Measurements from ENCODE around the gene COBLL1.

COBLL1 gene

DNA sequence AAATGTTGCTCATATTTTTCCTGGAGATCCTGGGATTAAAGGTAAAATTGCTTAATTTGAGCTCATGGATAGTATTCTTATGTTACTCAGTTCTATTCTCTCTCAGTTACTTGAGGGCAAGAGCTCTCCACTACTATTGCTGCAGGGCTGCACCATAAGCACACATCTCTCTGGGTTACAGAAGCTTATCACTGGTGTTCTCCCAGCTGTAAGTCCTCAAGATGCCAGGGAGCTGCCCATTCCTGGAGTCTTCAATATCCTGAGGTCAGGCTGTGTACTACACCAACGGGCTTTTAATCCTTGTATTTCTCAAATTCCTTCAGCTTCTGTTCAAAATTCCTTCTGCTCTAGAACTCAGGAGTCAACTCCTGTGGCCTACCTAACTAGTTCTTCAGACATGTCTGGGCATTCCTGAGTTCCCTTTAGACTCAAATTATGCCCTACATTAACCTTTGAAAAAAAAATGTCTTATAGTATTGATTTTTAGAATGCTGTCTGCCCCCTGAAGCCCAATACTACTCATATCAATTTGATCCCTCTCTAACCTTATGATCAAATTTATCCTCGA lies 17.7 kb upstream of the COBLL1 start:
- FAIRE-seq (no peak), DNase-seq (ENCODE audit: low spot score) (no peak)

DNA sequence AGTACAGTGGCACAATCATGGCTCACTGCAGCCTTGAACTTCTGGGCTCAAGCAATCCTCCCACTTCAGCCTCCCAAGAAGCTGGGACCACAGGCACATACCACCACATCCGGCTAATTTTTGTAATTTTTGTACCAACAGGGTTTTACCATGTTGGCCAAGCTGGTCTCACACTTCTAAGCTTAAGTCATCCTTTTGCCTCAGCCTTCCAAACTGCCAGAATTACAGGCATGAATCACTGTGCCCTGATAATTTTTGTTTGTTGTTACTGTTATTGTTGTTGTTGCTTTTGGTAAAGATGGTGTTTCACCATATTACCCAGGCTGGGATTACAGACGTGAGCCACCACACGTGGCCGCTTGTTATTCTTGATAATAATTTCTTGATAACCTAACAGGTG lies 10.5 kb upstream of the COBLL1 start:
- no peak for DNase-seq (ENCODE audit: low spot score)
- FAIRE-seq: no peak

DNA sequence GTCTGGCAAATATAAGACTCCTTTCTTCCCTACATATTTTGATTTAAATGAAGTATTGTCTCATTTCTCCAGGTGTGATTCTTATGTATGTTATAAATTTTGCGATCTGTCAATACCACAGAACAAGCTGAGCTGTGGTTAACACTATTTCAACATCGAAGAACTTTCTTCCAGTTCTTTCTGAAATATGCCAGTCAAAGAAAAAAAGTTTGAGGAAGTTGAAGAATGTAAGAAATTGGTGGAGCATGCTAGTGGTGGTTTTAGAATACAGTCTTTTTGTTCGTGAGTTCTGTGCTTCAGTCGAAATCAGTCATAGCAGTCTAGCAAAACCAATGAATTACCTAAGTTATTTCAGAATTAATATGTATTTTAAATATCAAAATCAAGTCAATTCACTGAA lies 8.6 kb upstream of the COBLL1 start:
- peak; percentile 28 for FAIRE-seq
- DNase-seq (ENCODE audit: low spot score): no peak

- FAIRE-seq: no peak
- DNase-seq (ENCODE audit: low spot score): no peak
These were observed 7.9 kb upstream of the COBLL1 start for GRCh38 chr2:164849506-164849905.

DNA sequence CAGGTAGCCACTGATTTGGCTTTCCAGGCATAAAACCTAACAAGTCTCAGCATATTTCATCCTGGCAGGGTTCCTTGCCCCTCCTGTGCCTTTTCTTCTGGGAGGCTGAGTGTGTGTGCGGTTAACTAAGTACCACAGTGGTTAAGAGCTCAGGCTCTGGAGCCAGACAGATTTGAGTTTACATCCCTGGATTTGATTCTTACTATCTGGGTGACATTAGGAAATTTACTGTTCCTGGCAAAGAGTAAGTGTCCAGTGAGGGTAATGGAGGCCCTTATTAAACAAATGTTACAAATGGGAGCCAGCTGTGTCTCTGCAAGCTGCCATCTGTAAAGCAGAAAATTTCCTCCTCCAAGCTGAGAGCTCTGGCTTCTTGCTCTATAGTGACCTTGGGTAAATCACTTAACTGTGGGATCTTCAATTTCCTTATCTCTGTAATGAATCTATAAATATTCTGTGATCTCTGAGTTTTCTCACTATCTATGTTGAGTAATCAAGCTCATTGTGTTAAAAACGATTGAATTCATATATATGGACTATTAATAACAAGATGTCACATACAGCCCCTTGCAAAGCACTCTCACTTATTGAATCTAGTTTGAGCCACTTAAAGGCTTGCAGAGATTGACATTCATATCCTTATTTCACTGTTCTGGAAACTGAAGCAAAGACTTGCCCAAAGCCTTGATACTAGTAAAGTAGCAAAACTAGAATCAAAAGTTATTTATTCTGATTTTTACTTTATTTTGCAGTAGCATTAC lies 6.5 kb upstream of the COBLL1 start:
- FAIRE-seq (no peak), DNase-seq (ENCODE audit: low spot score) (no peak)

DNA sequence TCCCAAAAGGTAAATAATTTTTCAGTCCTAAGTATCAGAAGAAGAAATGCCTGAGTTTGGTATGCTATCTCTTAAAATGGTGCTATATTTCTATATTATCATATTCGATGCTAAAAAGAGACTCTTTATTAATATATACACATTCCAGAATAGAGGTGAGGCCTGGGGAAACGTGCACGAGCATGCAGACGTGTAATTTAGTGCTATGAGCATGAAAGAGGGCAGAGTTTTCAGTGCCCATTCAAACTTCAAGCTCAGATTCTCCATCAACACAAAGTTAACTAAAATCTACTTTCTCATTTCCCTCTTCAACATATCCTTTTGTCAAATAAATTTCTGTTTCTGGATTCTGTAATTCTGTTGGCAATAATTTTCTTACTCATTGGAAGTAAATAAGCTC lies 5.7 kb upstream of the COBLL1 start:
- FAIRE-seq (no peak), DNase-seq (ENCODE audit: low spot score) (no peak)

DNA sequence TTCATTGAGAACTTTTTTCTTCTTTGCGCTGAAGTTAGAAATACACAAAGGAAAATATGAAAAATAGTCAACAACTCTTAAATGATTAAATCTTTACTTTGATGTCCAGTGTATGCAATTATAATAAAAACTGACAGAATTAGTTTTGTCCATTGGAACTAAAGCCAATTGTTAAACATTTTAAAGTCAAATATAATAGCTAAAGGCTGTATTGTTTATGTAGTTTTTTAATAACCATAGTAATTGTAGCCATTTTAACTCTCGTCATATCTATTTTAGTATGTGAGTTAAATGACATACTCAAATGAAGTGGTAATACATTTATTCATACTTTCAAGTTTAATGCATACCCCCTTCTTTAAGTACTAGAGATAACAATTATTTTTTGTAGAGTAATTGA lies 4.7 kb upstream of the COBLL1 start:
- FAIRE-seq (no peak), DNase-seq (ENCODE audit: low spot score) (no peak)

DNA sequence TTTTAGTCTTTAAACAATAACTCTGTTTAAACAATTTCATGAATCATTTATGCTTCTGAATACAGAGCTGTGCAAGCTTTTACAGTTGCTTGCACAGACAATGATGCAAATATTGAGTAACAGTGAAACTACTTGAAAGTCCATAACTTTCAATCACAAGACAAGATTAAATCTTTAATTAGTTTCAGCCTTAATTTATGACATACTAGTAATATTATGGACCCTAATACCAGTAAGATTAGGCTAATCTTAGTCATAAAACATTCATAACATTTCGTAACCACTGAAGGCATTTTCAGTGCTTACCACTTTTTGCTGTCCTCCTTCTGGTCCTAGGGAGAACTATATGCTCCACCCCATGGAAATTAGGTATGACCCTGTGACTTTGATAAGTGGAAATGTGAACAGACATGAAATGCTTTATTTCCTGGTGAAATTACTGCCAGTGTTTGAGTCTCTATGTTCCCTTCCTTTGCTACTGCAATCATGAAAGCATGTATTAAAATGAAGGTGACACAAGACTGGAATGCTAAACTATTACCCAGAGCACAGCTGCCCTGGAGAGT lies 1.8 kb upstream of the COBLL1 start:
- FAIRE-seq: peak; percentile 60
- no peak for DNase-seq (ENCODE audit: low spot score)

GRCh38 chr2:164842624-164842966 lies 972 bp upstream of the COBLL1 start:
- FAIRE-seq: no peak
- DNase-seq (ENCODE audit: low spot score): no peak

DNA sequence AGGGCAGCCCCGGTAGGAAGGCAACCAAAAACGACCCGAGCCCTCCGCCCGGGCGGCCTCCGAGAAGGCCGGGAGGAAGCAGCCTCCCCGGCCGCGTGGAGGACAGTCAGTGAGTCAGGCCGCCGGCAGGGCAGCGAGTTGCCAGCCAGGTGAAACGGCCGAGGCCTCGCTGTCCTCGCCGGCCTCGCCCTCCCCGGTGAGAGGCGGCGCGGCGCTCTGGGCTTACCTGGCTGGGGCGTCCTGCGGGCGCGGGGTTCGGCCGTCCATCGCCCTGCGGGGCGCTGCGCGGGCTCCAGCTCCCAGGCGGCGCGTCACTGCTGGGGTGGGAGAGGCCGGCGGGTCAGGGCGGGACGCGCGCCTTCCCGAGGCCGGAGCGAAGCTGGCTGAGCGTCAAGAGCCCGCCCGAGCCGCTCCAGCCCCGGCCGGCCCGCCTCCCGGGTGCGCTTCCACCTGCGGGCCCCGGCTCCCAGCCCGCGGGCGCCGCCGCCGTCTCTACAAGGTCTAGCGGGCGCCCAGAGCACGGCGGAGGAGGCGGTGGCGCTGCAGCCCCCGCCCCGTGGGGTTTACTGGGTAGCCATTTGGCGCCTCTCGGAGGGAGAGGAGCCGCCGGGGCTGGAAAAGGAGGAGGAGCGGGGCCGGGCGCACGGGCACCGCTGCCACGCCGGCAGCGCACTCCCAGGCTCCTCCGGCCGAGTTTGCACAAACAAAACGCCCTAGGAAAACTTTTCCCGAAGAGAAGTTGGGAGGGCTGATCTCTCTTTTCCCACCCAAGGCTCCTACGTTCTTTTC lies 499 bp downstream of the COBLL1 start:
- DNase-seq (ENCODE audit: low spot score) (peak; percentile 64), FAIRE-seq (no peak)

- DNase-seq (ENCODE audit: low spot score) (no peak), FAIRE-seq (no peak)
These were observed 1.1 kb downstream of the COBLL1 start for GRCh38 chr2:164840458-164840929.

DNA sequence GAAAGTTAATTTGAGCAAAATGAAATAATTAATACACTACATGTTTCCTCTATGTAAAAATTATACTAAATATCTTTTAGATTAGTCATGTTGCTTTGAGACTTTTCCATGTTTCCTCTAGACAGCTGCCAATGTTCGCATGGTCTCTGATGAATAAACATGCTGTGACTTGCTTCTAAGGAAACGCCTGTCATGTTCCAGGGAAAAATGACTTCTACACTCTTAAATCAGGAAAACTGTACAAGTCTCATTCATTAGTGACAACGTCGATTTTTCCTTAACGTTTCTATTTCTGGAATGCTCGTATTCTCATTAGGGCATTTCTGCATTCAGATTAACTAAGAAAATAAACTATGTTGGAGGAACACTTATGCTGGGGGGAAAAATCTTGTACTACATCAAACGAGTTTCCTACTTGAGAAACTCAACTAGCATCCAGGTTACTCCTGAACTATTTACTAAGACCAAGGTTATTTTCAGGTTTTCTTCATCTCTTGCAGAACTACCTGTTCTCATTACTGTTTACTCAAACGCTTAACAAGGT lies 1.6 kb downstream of the COBLL1 start:
- DNase-seq (ENCODE audit: low spot score) (peak; percentile 47), FAIRE-seq (peak; percentile 60)

DNA sequence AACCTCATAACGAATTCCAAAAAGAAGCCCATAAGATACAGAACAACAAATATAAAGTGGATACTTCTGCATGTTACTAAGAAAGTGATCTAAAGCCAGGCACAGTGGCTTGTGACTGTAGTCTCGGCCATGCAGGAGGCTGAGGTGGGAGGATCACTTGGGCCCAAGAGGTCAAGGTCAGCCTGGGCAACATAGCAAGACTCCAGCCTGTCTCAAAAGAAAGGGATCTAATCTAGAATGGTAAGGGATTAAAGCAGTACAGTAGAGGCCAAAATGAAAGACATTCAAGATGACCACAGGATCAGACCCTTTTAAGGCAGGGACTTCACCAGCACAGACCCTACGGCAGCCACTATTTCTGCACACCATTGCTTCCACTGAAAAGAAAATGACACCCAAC lies 3.8 kb downstream of the COBLL1 start:
- FAIRE-seq (no peak), DNase-seq (ENCODE audit: low spot score) (no peak)

DNA sequence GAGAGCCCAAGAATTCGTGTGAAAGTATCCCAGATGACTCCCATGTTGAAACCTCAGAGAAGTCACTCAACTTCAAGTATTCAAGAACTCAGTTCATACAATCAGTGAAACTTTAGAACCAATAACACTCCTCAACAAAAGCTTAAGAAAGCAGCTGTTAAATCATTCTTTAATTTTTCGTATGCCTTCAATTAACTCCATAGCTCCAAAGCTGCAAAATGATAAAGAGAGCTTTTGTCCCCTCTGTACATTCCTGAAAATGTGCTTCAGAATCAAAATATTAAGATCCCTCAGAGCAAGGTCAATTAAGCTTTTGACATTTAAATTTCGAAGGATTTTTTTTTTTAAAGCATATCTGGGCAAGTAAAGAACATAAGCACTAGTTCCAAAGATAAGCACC lies 4.7 kb downstream of the COBLL1 start:
- DNase-seq (ENCODE audit: low spot score) (no peak), FAIRE-seq (no peak)

DNA sequence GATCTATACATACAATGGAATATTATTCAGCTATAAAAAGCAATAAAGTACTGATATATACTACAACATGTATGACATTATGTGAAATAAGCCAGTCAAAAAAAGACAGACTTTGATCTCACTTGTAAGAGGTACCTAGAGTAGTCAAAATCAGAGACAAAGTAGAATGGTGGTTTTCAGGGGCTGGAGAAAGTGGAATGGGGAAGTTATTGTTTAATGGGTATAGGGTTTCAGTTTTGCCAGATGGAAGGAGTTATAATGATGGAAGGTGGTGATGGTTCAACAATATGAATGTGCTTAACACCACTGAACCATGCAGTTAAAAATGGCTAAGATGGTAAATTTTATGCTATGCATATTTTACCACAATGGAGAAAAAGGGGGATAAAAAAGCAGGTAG lies 6.3 kb downstream of the COBLL1 start:
- FAIRE-seq (no peak), DNase-seq (ENCODE audit: low spot score) (no peak)

DNA sequence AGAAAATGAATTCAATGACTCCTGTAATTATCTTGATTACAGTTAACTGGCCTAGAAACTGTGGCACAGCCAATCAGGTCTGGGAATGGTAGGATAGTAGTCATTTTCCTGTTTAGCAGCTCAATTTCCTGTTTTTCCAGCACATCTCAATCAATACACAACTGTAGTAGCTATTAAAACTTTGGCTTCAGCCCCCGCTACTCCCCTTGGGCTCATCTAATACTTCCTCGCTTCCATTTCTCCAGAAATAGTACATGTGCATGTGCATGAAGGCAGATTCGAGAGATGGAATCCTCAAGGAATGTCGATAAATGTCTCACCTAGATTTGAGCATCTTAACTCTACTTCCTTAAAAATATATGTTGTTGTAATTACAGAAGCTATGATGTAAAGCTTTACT lies 9.7 kb downstream of the COBLL1 start:
- FAIRE-seq (no peak), DNase-seq (ENCODE audit: low spot score) (no peak)

DNA sequence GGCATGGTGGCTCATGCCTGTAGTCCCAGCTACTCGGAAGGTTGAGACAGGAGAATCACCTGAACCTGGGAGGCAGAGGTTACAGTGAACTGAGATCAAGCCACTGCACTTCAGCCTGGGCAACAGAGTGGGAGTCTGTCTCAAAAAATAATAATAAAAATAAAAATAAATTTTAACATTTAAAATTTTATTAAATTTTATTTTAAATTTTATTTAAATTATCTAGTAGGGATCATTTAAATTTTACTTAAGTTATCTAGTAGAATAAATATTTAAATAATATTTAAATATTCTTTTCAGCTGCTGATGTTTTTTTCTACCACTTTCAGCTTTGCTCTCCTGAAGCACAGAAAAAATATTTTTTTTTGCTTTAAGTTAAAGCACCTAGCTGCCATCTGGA lies 10.4 kb downstream of the COBLL1 start:
- peak; percentile 62 for FAIRE-seq
- DNase-seq (ENCODE audit: low spot score): no peak

GRCh38 chr2:164826293-164827243 lies 15.1 kb downstream of the COBLL1 start:
- FAIRE-seq (peak; percentile 2), DNase-seq (ENCODE audit: low spot score) (no peak)

DNA sequence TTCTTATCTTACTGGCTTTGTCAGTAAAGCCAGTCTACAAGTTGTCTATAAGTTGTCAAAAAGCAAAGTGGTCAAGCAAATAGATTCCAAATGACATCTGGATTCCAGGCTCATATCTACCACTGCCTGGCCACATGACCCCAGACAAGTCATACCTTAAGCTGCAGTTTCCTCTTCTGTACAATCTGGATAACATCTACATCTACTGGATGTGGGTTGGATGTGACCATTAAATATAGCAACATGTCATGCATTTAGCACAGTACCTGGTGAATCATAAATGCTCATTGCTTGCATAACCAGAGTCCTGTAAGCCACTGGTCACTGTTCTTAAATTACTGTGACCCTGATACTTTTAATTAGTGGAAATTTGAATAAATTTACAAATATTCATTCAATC lies 16.8 kb downstream of the COBLL1 start:
- DNase-seq (ENCODE audit: low spot score) (peak; percentile 85), FAIRE-seq (peak; percentile 92)

DNA sequence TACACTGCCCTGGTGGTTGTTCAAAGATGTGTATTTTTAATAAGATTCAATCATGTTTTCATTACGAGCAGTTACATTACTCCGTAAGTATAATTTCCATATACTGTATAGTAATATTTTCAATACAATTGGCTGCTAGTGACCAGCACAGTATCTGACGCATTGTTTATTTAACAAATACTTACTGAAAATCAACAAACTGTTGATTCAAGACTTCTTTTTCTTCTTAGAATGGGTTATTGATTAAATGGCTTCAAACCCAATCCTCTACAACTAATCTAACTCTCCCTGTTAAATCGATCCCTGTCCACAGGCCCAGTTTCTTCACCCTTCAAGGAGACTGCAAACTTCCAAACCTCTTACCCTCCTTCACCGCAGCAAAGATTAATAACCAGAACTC lies 18.5 kb downstream of the COBLL1 start:
- no peak for FAIRE-seq
- no peak for DNase-seq (ENCODE audit: low spot score)

DNA sequence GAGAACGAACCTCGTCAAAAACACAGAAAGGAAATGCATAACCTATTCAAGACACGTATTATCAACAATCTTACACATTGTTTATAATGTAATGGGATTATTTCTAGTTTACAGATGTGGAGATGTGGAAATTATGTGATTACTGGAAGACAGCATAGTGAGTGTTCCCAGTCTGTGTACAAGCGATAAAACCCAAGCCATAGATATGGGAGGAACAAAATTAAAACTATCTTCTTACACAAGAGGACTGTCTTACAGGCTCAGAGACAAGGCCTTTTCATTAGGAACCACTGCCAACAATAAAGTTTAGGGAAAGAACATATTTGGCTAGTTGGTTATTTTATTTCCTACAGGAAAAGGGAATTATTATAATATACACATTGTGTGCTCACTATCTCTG lies 20.3 kb downstream of the COBLL1 start:
- DNase-seq (ENCODE audit: low spot score): no peak
- FAIRE-seq: no peak
